ENCODE results near the gene TTC9. TPM values are rescaled to one million over a fixed set of nuclear protein-coding genes. Genes with fewer than 3 reads are reported as not detected.
A peak's percentile ranks its signal among the peaks of the same experiment; 100 is the strongest.

TTC9 gene
- total RNA-seq, 1 experiment from 2014 or later: 4.7 TPM

DNA sequence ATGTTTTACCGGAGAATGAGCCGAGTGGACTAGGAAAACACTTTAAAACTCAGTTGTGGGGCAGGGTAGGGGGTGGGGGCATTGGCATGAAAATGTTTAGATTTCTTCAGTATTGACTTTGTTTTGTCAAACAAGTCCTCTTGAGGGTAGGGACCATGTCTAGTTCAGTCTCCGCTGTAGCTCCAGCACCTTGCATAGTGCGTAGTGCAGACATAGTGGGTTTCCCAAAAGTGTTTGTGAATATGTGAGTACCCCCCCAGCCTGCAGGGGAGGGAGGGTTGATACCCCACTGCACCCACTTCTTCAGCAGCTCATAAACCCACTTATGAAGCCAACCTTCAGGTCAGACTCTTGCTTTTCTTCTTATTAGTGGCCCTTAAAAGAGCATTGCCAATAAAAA is 71.4 kb downstream of the TTC9 start:
- intact Hi-C loops (cut with micrococcal nuclease; ENCODE audit: unreplicated experiment): no loop called here
- no TSS peak for BruUV-seq (replicated peaks)
- POLR2A ChIA-PET (ENCODE audit: low non-redundant PET): interaction anchor here (0.6 kb wide), 1 partner anchor 607 kb away, joined by 4 read pairs; no protein-coding TSS in a partner anchor
- Histone ChIP-seq H3K9me3 (ENCODE audit: low read depth, low read length, poor library complexity, severe bottlenecking) (no peaks in the 10 kb centered on the region), H3K4me3 (ENCODE audit: low read depth, low read length, poor library complexity, severe bottlenecking) (no peak overlapping the region), H3K4me1 (ENCODE audit: insufficient read depth, low read length, poor library complexity, severe bottlenecking) (peaks cover 6% of the 10 kb centered on the region), H3K27ac (ENCODE audit: low read depth, low read length, poor library complexity, severe bottlenecking) (no peak overlapping the region), H3K27me3 (replicated peaks; ENCODE audit: insufficient read depth, low read depth, low read length, poor library complexity) (no peaks in the 10 kb centered on the region), H3K36me3 (ENCODE audit: insufficient read depth, low read length, poor library complexity, severe bottlenecking) (no peaks in the 10 kb centered on the region)
- no peak for DNase-seq (ENCODE audit: low spot score)
- no peak for TF ChIP-seq EZH2 (IDR thresholded peaks at IDR 0.05; ENCODE audit: borderline replicate concordance, low read depth, low read length, poor library complexity, severe bottlenecking)
- TF ChIP-seq, protein P1, sequence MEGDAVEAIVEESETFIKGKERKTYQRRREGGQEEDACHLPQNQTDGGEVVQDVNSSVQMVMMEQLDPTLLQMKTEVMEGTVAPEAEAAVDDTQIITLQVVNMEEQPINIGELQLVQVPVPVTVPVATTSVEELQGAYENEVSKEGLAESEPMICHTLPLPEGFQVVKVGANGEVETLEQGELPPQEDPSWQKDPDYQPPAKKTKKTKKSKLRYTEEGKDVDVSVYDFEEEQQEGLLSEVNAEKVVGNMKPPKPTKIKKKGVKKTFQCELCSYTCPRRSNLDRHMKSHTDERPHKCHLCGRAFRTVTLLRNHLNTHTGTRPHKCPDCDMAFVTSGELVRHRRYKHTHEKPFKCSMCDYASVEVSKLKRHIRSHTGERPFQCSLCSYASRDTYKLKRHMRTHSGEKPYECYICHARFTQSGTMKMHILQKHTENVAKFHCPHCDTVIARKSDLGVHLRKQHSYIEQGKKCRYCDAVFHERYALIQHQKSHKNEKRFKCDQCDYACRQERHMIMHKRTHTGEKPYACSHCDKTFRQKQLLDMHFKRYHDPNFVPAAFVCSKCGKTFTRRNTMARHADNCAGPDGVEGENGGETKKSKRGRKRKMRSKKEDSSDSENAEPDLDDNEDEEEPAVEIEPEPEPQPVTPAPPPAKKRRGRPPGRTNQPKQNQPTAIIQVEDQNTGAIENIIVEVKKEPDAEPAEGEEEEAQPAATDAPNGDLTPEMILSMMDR (conservative IDR thresholded peaks at IDR 0.05; ENCODE audit: low read depth, low read length): no peak
- CTCF ChIA-PET: interaction anchor here (0.7 kb wide), 1 partner anchor 105 kb away, joined by 4 read pairs; no protein-coding TSS in a partner anchor

DNA sequence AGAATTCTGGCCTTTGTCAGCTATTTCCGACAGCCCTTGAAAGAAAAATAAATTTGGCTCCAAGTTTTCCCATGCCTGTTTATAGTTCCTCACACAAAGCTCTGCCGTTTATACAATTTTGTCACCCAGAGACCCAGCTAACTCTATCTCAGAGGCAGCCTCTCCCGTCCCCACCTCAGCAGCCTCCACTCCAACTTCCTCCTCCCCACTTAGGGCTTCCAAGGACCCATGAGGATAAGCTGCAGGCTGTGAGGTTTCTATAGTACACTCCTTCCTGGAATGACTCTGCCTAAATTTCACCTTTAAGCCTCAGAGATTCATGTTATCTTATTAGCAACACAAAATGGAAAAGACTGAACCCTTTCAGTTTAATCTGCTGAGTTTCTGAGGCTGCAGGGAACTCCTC is 71.8 kb downstream of the TTC9 start:
- TF ChIP-seq EZH2 (IDR thresholded peaks at IDR 0.05; ENCODE audit: borderline replicate concordance, low read depth, low read length, poor library complexity, severe bottlenecking): no peak
- TF ChIP-seq, protein P1 (conservative IDR thresholded peaks at IDR 0.05; ENCODE audit: low read depth, low read length): no peak
- DNase-seq (ENCODE audit: low spot score): no peak
- Histone ChIP-seq H3K27ac (ENCODE audit: low read depth, low read length, poor library complexity, severe bottlenecking) (no peak overlapping the region), H3K9me3 (ENCODE audit: low read depth, low read length, poor library complexity, severe bottlenecking) (no peaks in the 10 kb centered on the region), H3K27me3 (replicated peaks; ENCODE audit: insufficient read depth, low read depth, low read length, poor library complexity) (no peaks in the 10 kb centered on the region), H3K4me1 (ENCODE audit: insufficient read depth, low read length, poor library complexity, severe bottlenecking) (peaks cover 6% of the 10 kb centered on the region), H3K36me3 (ENCODE audit: insufficient read depth, low read length, poor library complexity, severe bottlenecking) (no peaks in the 10 kb centered on the region), H3K4me3 (ENCODE audit: low read depth, low read length, poor library complexity, severe bottlenecking) (no peak overlapping the region)
- BruUV-seq (replicated peaks): no TSS peak
- intact Hi-C loops (cut with micrococcal nuclease; ENCODE audit: unreplicated experiment): no loop called here
- POLR2A ChIA-PET (ENCODE audit: low non-redundant PET): interaction anchor here (0.6 kb wide), 1 partner anchor 606 kb away, joined by 4 read pairs; no protein-coding TSS in a partner anchor
- CTCF ChIA-PET: interaction anchor here (0.7 kb wide), 1 partner anchor 104 kb away, joined by 4 read pairs; no protein-coding TSS in a partner anchor

DNA sequence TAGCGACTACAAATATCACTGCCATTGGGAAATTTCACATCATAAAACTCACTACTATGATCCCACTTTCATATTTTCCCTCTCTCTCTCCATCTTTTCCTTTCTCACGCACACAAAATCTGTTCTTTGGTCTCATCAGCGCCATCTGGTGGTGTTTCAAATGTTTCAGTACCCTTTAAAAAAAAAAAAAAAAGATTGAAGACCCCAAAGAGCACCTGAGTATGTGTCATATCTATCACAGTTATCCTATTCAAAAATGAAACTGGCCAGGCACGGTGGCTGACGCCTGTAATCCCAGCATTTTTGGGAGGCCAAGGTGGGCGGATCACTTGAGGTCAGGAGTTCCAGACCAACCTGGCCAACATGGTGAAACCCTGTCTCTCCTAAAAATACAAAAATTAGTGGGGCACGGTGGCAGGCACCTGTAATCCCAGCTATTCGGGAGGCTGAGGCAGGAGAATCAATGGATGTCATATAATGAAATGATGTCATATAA is 72.4 kb downstream of the TTC9 start:
- Histone ChIP-seq H3K36me3 (ENCODE audit: insufficient read depth, low read length, poor library complexity, severe bottlenecking) (no peaks in the 10 kb centered on the region), H3K27ac (ENCODE audit: low read depth, low read length, poor library complexity, severe bottlenecking) (no peak overlapping the region), H3K9me3 (ENCODE audit: low read depth, low read length, poor library complexity, severe bottlenecking) (no peaks in the 10 kb centered on the region), H3K4me1 (ENCODE audit: insufficient read depth, low read length, poor library complexity, severe bottlenecking) (peaks cover 6% of the 10 kb centered on the region), H3K27me3 (replicated peaks; ENCODE audit: insufficient read depth, low read depth, low read length, poor library complexity) (no peaks in the 10 kb centered on the region), H3K4me3 (ENCODE audit: low read depth, low read length, poor library complexity, severe bottlenecking) (no peak overlapping the region)
- intact Hi-C loops (cut with micrococcal nuclease; ENCODE audit: unreplicated experiment): loop anchor here (1.0 kb wide), 1 partner anchor 92 kb away; no protein-coding TSS in a partner anchor
- BruUV-seq (replicated peaks): no TSS peak
- POLR2A ChIA-PET (ENCODE audit: low non-redundant PET): no interaction called here
- CTCF ChIA-PET: interaction anchor here (0.7 kb wide), 1 partner anchor 86 kb away, joined by 4 read pairs; no protein-coding TSS in a partner anchor
- DNase-seq (ENCODE audit: low spot score): peak; percentile 82
- TF ChIP-seq EZH2 (IDR thresholded peaks at IDR 0.05; ENCODE audit: borderline replicate concordance, low read depth, low read length, poor library complexity, severe bottlenecking): no peak
- TF ChIP-seq, protein P1 (conservative IDR thresholded peaks at IDR 0.05; ENCODE audit: low read depth, low read length): peak; percentile 75

All from A673 (cell line).